HL-60 (cell line): Measurements from ENCODE around the gene OR12D3.
"Not testable (repeated sequence)": the region's sequence is repeated elsewhere in the genome, so short reads cannot be mapped to it uniquely, and the experiment has no call there.

Experiments used
- DNase-seq, 2 experiments: peaks; one replicate each; pipeline ENCODE4 v3.0.0-alpha.2; 2010 to 2020; ENCODE audit warnings: low read depth in 1 of 2, low spot score in 1 of 2
- H3K27ac ChIP-seq: fragments of 250-450 bp; sonication (Bioruptor Pico); replicated peaks from 2 replicates; pipeline ENCODE4 v1.5.1; 2020; ENCODE audit warnings: mild to moderate bottlenecking, moderate library complexity
- H3K27me3 ChIP-seq: fragments of 250-450 bp; sonication (Bioruptor Pico); 2 replicates; pipeline ENCODE4 v1.5.1; 2021; ENCODE audit warnings: mild to moderate bottlenecking, moderate library complexity; ENCODE audit not compliant: insufficient read depth, poor library complexity, severe bottlenecking
- H3K4me3 ChIP-seq: replicated peaks from 2 replicates; pipeline ENCODE4 v1.5.1; 2011; ENCODE audit warnings: mild to moderate bottlenecking, control low read depth, low read length; ENCODE audit not compliant: insufficient read depth
- CTCF ChIP-seq: IDR thresholded peaks from one replicate; pipeline ENCODE4 v1.5.1; 2011; ENCODE audit warnings: low read length, control low read depth, inconsistent platforms; ENCODE audit not compliant: insufficient read depth
- GABPA ChIP-seq: IDR thresholded peaks from 2 replicates; pipeline ENCODE4 v1.6.1; 2012; ENCODE audit warnings: low read depth
- POLR2AphosphoS5 ChIP-seq: IDR thresholded peaks from 2 replicates; pipeline ENCODE4 v1.6.1; 2012; ENCODE audit warnings: low read depth
- REST ChIP-seq: IDR thresholded peaks from 2 replicates; pipeline ENCODE4 v1.6.1; 2012; ENCODE audit warnings: low read depth; ENCODE audit not compliant: insufficient replicate concordance
- SPI1 ChIP-seq: IDR thresholded peaks from 2 replicates; pipeline ENCODE4 v1.6.1; 2012; ENCODE audit warnings: low read depth, mild to moderate bottlenecking, borderline replicate concordance

OR12D3 gene

GRCh38 chr6:29354980-29355379 lies 20.1 kb downstream of the OR12D3 start:
- Histone ChIP-seq H3K27me3 (no peaks in the 10 kb centered on the region), H3K4me3 (no peak overlapping the region), H3K27ac (no peak overlapping the region)
- TF ChIP-seq GABPA (no peak), SPI1 (no peak), REST (no peak), POLR2AphosphoS5 (no peak), CTCF (no peak)
- no peak for DNase-seq

GRCh38 chr6:29349348-29349747 lies 25.7 kb downstream of the OR12D3 start:
- DNase-seq, H3K4me3 ChIP-seq, H3K27ac ChIP-seq, H3K27me3 ChIP-seq: not testable (repeated sequence)

- H3K27me3 ChIP-seq = no peaks in the 10 kb centered on the region
- H3K4me3 ChIP-seq = no peak overlapping the region
- no peak for DNase-seq
- no peak for TF ChIP-seq POLR2AphosphoS5
- no peak for TF ChIP-seq GABPA
- TF ChIP-seq CTCF = no peak
- TF ChIP-seq REST = no peak
- no peak for TF ChIP-seq SPI1
- H3K27ac ChIP-seq = no peak overlapping the region
Observed at GRCh38 chr6:29345380-29345779, 29.7 kb downstream of the OR12D3 start.

- TF ChIP-seq SPI1 (peak; percentile 76), GABPA (no peak)
- H3K27ac ChIP-seq = no peak overlapping the region
- no peak for DNase-seq
Observed at GRCh38 chr6:29336269-29336668, 38.8 kb downstream of the OR12D3 start.

GRCh38 chr6:29332676-29333075 lies 42.4 kb downstream of the OR12D3 start:
- Histone ChIP-seq H3K4me3 (no peak overlapping the region), H3K27ac (no peak overlapping the region), H3K27me3 (no peaks in the 10 kb centered on the region)
- TF ChIP-seq POLR2AphosphoS5 = no peak
- TF ChIP-seq CTCF = no peak
- TF ChIP-seq REST = no peak
- DNase-seq = no peak

More at GRCh38 chr6:29336269-29336668, 38.8 kb downstream of the OR12D3 start:
- Histone ChIP-seq H3K4me3 (no peak overlapping the region), H3K27me3 (no peaks in the 10 kb centered on the region)
